ENCODE results near the gene MRI1.
"Not testable (repeated sequence)": the region's sequence is repeated elsewhere in the genome, so short reads cannot be mapped to it uniquely, and the experiment has no call there.

The MRI1 gene

GRCh38 chr19:13762635-13763235 lies 1.6 kb upstream of the MRI1 start:
- DNase-seq: no peak

GRCh38 chr19:13763265-13763664 lies 1.1 kb upstream of the MRI1 start:
- DNase-seq: no peak

- DNase-seq: no peak
Observed at GRCh38 chr19:13764821-13765394, 586 bp downstream of the MRI1 start.

- DNase-seq: no peak
Observed at GRCh38 chr19:13765395-13766094, 1.2 kb downstream of the MRI1 start.

GRCh38 chr19:13766095-13766481 lies 1.8 kb downstream of the MRI1 start:
- no peak for DNase-seq

GRCh38 chr19:13768510-13768909 lies 4.2 kb downstream of the MRI1 start:
- no peak for DNase-seq

GRCh38 chr19:13770013-13770635 lies 5.8 kb downstream of the MRI1 start:
- DNase-seq: no peak

- peak; percentile 91 for DNase-seq
Observed at GRCh38 chr19:13774217-13775191, 10.2 kb downstream of the MRI1 start, which contains the start of gene C19orf53. C19orf53 (plus strand) TSS chr19:13774456; CDS start chr19:13774478, 22 bp downstream.

- no peak for DNase-seq
Observed at GRCh38 chr19:13778398-13778797, 14.1 kb downstream of the MRI1 start.

GRCh38 chr19:13778847-13779246 lies 14.5 kb downstream of the MRI1 start:
- no peak for DNase-seq

GRCh38 chr19:13779794-13780193 lies 15.5 kb downstream of the MRI1 start:
- DNase-seq: not testable (repeated sequence)

GRCh38 chr19:13781547-13781946 lies 17.2 kb downstream of the MRI1 start:
- no peak for DNase-seq

- DNase-seq: no peak
Observed at GRCh38 chr19:13782537-13782936, 18.2 kb downstream of the MRI1 start.

- no peak for DNase-seq
Observed at GRCh38 chr19:13783565-13784500, 19.5 kb downstream of the MRI1 start.

GRCh38 chr19:13784731-13785452 lies 20.6 kb downstream of the MRI1 start:
- peak; percentile 67 for DNase-seq

GRCh38 chr19:13788991-13789390 lies 24.7 kb downstream of the MRI1 start:
- no peak for DNase-seq

GRCh38 chr19:13790354-13790753 lies 26.0 kb downstream of the MRI1 start:
- DNase-seq: no peak

GRCh38 chr19:13793317-13793716 lies 29.0 kb downstream of the MRI1 start:
- not testable (repeated sequence) for DNase-seq

GRCh38 chr19:13794398-13794756 lies 30.1 kb downstream of the MRI1 start:
- no peak for DNase-seq

GRCh38 chr19:13794757-13795589 lies 30.7 kb downstream of the MRI1 start, which contains the start of gene ZSWIM4:
ZSWIM4 (plus strand) TSS chr19:13795443; CDS start chr19:13795649, 206 bp downstream.
- peak; percentile 96 for DNase-seq

Measured in stimulated activated naive CD4-positive, alpha-beta T cell treated with Interleukin-2 at 50 U/mL for 16 hours (primary cell).